H9 (cell line): ENCODE results near the gene OR11H7. TPM values are rescaled to one million over a fixed set of nuclear protein-coding genes. Genes with fewer than 3 reads are reported as not detected.

Experiments
- DNase-seq: peaks from one replicate; pipeline ENCODE4 v3.0.0-alpha.2; 2017
- H2AFZ ChIP-seq: one replicate; pipeline ENCODE4 v1.6.1; 2013; ENCODE audit warnings: mild to moderate bottlenecking, low read length, control low read depth, moderate library complexity
- H2AK5ac ChIP-seq: 2 replicates; pipeline ENCODE4 v1.6.1; 2013; ENCODE audit warnings: low read length, control low read depth, mixed read lengths; ENCODE audit not compliant: insufficient read length
- H2BK120ac ChIP-seq: one replicate; pipeline ENCODE4 v1.6.1; 2013; ENCODE audit warnings: low read depth, mild to moderate bottlenecking, low read length, control low read depth, inconsistent platforms; ENCODE audit not compliant: poor library complexity, severe bottlenecking
- H2BK12ac ChIP-seq: 2 replicates; pipeline ENCODE4 v1.6.1; 2013; ENCODE audit warnings: low read length, control low read depth, mixed read lengths, low read depth; ENCODE audit not compliant: insufficient read length
- H2BK15ac ChIP-seq: 2 replicates; pipeline ENCODE4 v1.6.1; 2013; ENCODE audit warnings: low read depth, low read length, control low read depth
- H2BK20ac ChIP-seq: one replicate; pipeline ENCODE4 v1.6.1; 2013; ENCODE audit warnings: low read depth, mild to moderate bottlenecking, low read length, control low read depth, inconsistent platforms; ENCODE audit not compliant: poor library complexity, severe bottlenecking
- H2BK5ac ChIP-seq: 2 replicates; pipeline ENCODE4 v1.6.1; 2013; ENCODE audit warnings: low read length, control low read depth, mixed read lengths; ENCODE audit not compliant: insufficient read length
- H3K14ac ChIP-seq: 2 replicates; pipeline ENCODE4 v1.6.1; 2013; ENCODE audit warnings: low read length, control low read depth; ENCODE audit not compliant: insufficient read depth
- H3K18ac ChIP-seq: 2 replicates; pipeline ENCODE4 v1.6.1; 2013; ENCODE audit warnings: low read depth, mild to moderate bottlenecking, mixed read lengths, low read length, control low read depth; ENCODE audit not compliant: insufficient read length
- H3K23ac ChIP-seq: 2 replicates; pipeline ENCODE4 v1.6.1; 2013; ENCODE audit warnings: low read length, control low read depth, mixed read lengths, low read depth; ENCODE audit not compliant: insufficient read length
- H3K23me2 ChIP-seq: 2 replicates; pipeline ENCODE4 v1.6.1; 2013; ENCODE audit warnings: low read depth, mild to moderate bottlenecking, mixed read lengths, low read length, control low read depth; ENCODE audit not compliant: insufficient read length, poor library complexity, severe bottlenecking
- H3K27ac ChIP-seq: 2 replicates; pipeline ENCODE4 v1.5.1; 2013; ENCODE audit warnings: low read length, control low read depth, mixed read lengths, low read depth; ENCODE audit not compliant: insufficient read length
- H3K27me3 ChIP-seq: 2 replicates; pipeline ENCODE4 v1.6.1; 2013; ENCODE audit warnings: low read length, control low read depth, inconsistent platforms; ENCODE audit not compliant: insufficient read depth
- H3K4ac ChIP-seq: 2 replicates; pipeline ENCODE4 v1.6.1; 2013; ENCODE audit warnings: low read depth, mild to moderate bottlenecking, control low read depth, inconsistent platforms, low read length, moderate library complexity
- H3K4me1 ChIP-seq: 2 replicates; pipeline ENCODE4 v1.6.1; 2013; ENCODE audit warnings: low read length, control low read depth, inconsistent platforms; ENCODE audit not compliant: insufficient read depth
- H3K4me2 ChIP-seq: 2 replicates; pipeline ENCODE4 v1.6.1; 2013; ENCODE audit warnings: low read length, control low read depth, mixed read lengths; ENCODE audit not compliant: insufficient read length, insufficient read depth
- H3K56ac ChIP-seq: 2 replicates; pipeline ENCODE4 v1.6.1; 2013; ENCODE audit warnings: low read depth, mild to moderate bottlenecking, mixed read lengths, low read length, control low read depth; ENCODE audit not compliant: insufficient read length
- H3K79me1 ChIP-seq: 2 replicates; pipeline ENCODE4 v1.6.1; 2013; ENCODE audit warnings: low read depth, mild to moderate bottlenecking, moderate library complexity, low read length, control low read depth, inconsistent platforms; ENCODE audit not compliant: insufficient read depth, poor library complexity, severe bottlenecking
- H3K79me2 ChIP-seq: 2 replicates; pipeline ENCODE4 v1.6.1; 2013; ENCODE audit warnings: low read length, control low read depth, inconsistent platforms; ENCODE audit not compliant: insufficient read depth
- H3K9ac ChIP-seq: 2 replicates; pipeline ENCODE4 v1.6.1; 2013; ENCODE audit warnings: low read length, control low read depth, mixed read lengths; ENCODE audit not compliant: insufficient read length; ENCODE audit errors: extremely low read depth
- H3K9me3 ChIP-seq: one replicate; pipeline ENCODE4 v1.6.1; 2013; ENCODE audit warnings: low read depth, low read length, inconsistent platforms; ENCODE audit not compliant: control insufficient read depth
- H3T11ph ChIP-seq: one replicate; pipeline ENCODE4 v1.6.1; 2013; ENCODE audit warnings: mild to moderate bottlenecking, low read length, control low read depth, inconsistent platforms
- H4K20me1 ChIP-seq: one replicate; pipeline ENCODE4 v1.6.1; 2013; ENCODE audit not compliant: control insufficient read depth, insufficient read length, insufficient read depth
- H4K5ac ChIP-seq: 2 replicates; pipeline ENCODE4 v1.6.1; 2013; ENCODE audit warnings: low read depth, mild to moderate bottlenecking, mixed read lengths, low read length, control low read depth; ENCODE audit not compliant: insufficient read length
- H4K8ac ChIP-seq: replicated peaks from 2 replicates; pipeline ENCODE4 v1.6.1; 2013; ENCODE audit warnings: low read length, control low read depth, mixed read lengths, low read depth; ENCODE audit not compliant: insufficient read length
- H4K91ac ChIP-seq: 2 replicates; pipeline ENCODE4 v1.6.1; 2013; ENCODE audit warnings: low read depth, mild to moderate bottlenecking, moderate library complexity, mixed read lengths, low read length, control low read depth; ENCODE audit not compliant: insufficient read length
- H3K27ac Mint-ChIP-seq, 3 experiments: 2 replicates in 2 of 3; 3 replicates in 1 of 3; pipeline ENCODE4 v1.8.0; 2020 to 2021; ENCODE audit warnings: mixed read lengths in 3 of 3, mild to moderate bottlenecking in 1 of 3, moderate library complexity in 1 of 3
- H3K27me3 Mint-ChIP-seq: 2 replicates; pipeline ENCODE4 v1.8.0; 2021; ENCODE audit warnings: low read depth, mild to moderate bottlenecking, moderate library complexity, mixed read lengths
- H3K36me3 Mint-ChIP-seq, 3 experiments: 2 replicates in 2 of 3; 3 replicates in 1 of 3; pipeline ENCODE4 v1.8.0; 2020 to 2021; ENCODE audit warnings: low read depth in 3 of 3, mixed read lengths in 3 of 3; ENCODE audit not compliant: insufficient read depth in 1 of 3
- H3K4me1 Mint-ChIP-seq, 2 experiments: 2 replicates each; pipeline ENCODE4 v1.8.0; 2020; ENCODE audit warnings: mixed read lengths in 2 of 2
- H3K4me3 Mint-ChIP-seq, 2 experiments: 2 replicates in 1 of 2; 3 replicates in 1 of 2; pipeline ENCODE4 v1.8.0; 2020 to 2021; ENCODE audit warnings: mild to moderate bottlenecking in 2 of 2, mixed read lengths in 2 of 2, moderate library complexity in 1 of 2
- H3K9me3 Mint-ChIP-seq, 2 experiments: 2 replicates in 1 of 2; 3 replicates in 1 of 2; pipeline ENCODE4 v1.8.0; 2020; ENCODE audit warnings: mild to moderate bottlenecking in 2 of 2, mixed read lengths in 2 of 2, moderate library complexity in 1 of 2
- WGBS: extraction: QIAGEN DNeasy Blood & Tissue Kit; methylation state at CpG from one replicate; pipeline ENCODE4 v1.1.7; 2013; ENCODE audit warnings: missing lambda C conversion rate, low lambda C conversion rate, mixed read lengths; ENCODE audit not compliant: insufficient read length; ENCODE audit errors: extremely low coverage; 5-methylcytosine and 5-hydroxymethylcytosine counted together
- total RNA-seq: library from RNA; stranded (reverse); gene quantifications from 2 replicates; pipeline ENCODE4 v1.2.1, GENCODE V29; 2021
- TF ChIP-seq, protein P1 (sequence below): fragments of 200-600 bp; sonication (generic); conservative IDR thresholded peaks from 3 replicates; pipeline ENCODE4 v1.8.0; 2021; ENCODE audit warnings: antibody characterized with exemption, mild to moderate bottlenecking

Gene OR11H7
- total RNA-seq, 1 experiment from 2014 or later = not detected

DNA sequence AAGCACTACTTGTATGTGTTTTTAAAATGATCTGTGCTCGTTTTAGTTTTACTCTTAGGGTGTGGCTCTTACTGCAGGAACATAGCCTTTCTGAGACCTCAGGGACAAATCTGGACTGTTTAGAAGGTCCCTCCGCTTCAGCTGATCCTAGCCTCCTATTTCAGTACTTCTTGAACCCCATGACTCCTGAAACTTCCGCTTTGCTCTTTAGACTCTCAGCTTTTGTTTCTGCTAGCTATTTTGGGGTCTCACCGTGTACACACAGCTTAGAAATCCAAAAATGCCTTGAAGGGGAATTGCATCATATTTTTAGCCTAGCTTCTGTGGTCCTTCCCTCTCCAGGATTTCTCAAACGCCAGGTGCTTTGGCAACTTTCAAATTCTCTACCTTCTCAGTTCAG is 29.8 kb upstream of the OR11H7 start:
- no peaks in the 10 kb centered on the region for H3K4me1 ChIP-seq
- H2BK5ac ChIP-seq = no peak overlapping the region
- H4K20me1 ChIP-seq = no peaks in the 10 kb centered on the region
- H3K4me2 ChIP-seq = no peak overlapping the region
- H2AK5ac ChIP-seq = no peak overlapping the region
- no peak overlapping the region for H3K27ac ChIP-seq
- H3K79me2 ChIP-seq = no peaks in the 10 kb centered on the region
- H3K23ac ChIP-seq = no peak overlapping the region
- no peak overlapping the region for H3K4ac ChIP-seq
- H3K9ac ChIP-seq = no peak overlapping the region
- H3K23me2 ChIP-seq = no peaks in the 10 kb centered on the region
- H4K8ac ChIP-seq = no peak overlapping the region
- H4K5ac ChIP-seq = no peak overlapping the region
- TF ChIP-seq, protein P1, sequence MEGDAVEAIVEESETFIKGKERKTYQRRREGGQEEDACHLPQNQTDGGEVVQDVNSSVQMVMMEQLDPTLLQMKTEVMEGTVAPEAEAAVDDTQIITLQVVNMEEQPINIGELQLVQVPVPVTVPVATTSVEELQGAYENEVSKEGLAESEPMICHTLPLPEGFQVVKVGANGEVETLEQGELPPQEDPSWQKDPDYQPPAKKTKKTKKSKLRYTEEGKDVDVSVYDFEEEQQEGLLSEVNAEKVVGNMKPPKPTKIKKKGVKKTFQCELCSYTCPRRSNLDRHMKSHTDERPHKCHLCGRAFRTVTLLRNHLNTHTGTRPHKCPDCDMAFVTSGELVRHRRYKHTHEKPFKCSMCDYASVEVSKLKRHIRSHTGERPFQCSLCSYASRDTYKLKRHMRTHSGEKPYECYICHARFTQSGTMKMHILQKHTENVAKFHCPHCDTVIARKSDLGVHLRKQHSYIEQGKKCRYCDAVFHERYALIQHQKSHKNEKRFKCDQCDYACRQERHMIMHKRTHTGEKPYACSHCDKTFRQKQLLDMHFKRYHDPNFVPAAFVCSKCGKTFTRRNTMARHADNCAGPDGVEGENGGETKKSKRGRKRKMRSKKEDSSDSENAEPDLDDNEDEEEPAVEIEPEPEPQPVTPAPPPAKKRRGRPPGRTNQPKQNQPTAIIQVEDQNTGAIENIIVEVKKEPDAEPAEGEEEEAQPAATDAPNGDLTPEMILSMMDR = no peak
- no peak overlapping the region for H3K56ac ChIP-seq
- no peak overlapping the region for H2BK15ac ChIP-seq
- peaks cover 85 to 87% of the 10 kb centered on the region in 2 experiments for H3K9me3 Mint-ChIP-seq
- H4K91ac ChIP-seq = no peak overlapping the region
- no CpG with 5 or more reads among the region's 5 CpGs for WGBS
- H2BK120ac ChIP-seq = no peak overlapping the region
- no peak for DNase-seq
- H3K4me3 Mint-ChIP-seq = no peak overlapping the region
- H3T11ph ChIP-seq = no peak overlapping the region
- H3K18ac ChIP-seq = no peak overlapping the region
- no peaks in the 10 kb centered on the region for H3K27me3 ChIP-seq
- peaks cover 82% of the 10 kb centered on the region for H3K9me3 ChIP-seq
- peaks cover 3 to 31% (median 13%) of the 10 kb centered on the region in 3 experiments; a peak in 4 of 7 replicates for H3K36me3 Mint-ChIP-seq
- no peak overlapping the region for H3K27ac Mint-ChIP-seq
- no peak overlapping the region for H3K14ac ChIP-seq
- H2BK20ac ChIP-seq = no peak overlapping the region
- H3K79me1 ChIP-seq = no peaks in the 10 kb centered on the region
- H2BK12ac ChIP-seq = no peak overlapping the region
- H3K27me3 Mint-ChIP-seq = no peaks in the 10 kb centered on the region
- no peak overlapping the region for H2AFZ ChIP-seq
- no peaks in the 10 kb centered on the region for H3K4me1 Mint-ChIP-seq
